ENCODE data around the gene SUSD2. TPM values are rescaled to one million over a fixed set of nuclear protein-coding genes. Genes with fewer than 3 reads are reported as not detected.

The SUSD2 gene
- total RNA-seq, 1 donor from 2014 or later = 1.4 TPM

GRCh38 chr22:24217384-24217783, 36.1 kb downstream of the SUSD2 start:
- ATAC-seq = no peak

GRCh38 chr22:24219750-24220149, 38.5 kb downstream of the SUSD2 start:
- ATAC-seq = no peak

GRCh38 chr22:24224468-24224867, 43.2 kb downstream of the SUSD2 start:
- no peak for ATAC-seq

GRCh38 chr22:24225044-24225601, 43.8 kb downstream of the SUSD2 start:
- ATAC-seq = no peak

DNA sequence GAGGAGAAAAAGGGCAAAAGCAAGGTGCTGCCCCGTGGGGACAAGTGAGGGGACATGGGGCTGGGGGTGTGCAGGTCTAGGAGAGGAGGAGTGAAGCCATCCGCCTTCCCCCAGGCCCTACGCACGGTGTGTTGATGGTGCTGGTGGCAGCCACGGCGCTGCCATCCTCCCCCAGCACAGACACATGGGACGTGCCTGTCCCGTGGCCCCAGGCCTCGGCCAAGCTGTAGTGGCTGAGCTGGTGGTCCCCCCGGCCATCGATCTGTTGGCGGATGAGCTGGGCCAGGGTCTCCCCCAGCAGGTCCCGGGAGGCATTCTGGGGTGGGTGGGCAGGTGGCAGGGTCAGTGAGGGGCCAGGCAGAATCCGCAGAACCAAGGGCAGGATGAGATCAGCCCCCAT, 44.7 kb downstream of the SUSD2 start:
- no peak for ATAC-seq

DNA sequence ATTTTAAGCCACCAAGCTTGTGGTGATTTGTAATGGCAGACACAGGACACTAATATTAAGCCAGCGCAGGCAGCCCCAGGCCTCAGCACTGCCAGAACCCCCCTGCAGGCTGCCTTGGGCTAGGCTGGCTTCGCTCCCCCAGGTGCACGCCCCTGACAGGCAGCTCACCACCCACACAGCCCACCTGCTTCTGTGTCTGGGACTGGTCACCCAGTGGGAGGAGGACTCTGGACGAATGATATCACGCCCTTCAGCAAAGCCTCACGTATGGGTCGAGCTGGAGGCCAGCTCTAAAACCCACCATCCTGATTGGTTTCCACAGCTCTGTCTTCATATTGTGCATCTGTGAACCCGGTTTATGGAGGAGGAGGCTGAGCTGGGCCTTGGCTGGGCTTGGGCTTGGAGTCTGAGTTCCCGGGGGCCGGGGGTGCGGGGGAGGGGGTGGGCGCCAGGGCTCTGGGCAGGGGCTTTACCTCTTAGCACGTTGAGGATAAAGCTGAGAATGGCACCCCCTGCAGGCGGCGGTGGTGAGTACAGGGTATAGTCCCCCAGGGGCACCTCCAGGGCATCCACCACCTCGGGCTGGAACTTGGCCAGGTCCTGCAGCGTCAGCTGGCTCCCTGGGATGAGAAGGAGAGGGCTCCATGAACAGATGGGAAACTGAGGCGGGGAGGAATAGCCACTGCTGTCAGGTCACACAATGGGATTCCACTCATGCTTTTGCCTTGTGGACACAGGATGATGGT, 49.8 kb downstream of the SUSD2 start:
- ATAC-seq = no peak

DNA sequence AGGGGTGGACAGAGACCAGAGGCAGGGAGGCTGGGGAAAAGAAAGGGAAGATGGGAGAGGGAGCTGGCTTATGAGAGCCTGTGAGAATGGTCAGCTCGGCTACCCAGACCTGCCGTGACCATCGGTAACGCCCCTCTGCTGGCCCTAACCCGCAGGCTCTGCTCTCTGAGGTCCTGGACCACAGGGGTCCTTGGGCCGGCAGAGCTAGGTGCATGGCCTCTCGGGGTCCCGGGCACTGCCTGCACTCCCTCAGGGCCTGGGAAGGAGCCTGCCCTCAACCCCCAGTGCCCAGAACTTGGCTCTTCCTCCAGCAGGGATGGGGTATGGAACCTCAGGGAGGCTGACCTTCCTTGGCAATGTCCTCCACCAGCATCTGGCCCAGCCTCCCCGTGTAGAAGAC, 50.4 kb downstream of the SUSD2 start:
- no peak for ATAC-seq

GRCh38 chr22:24232124-24232523, 50.8 kb downstream of the SUSD2 start:
- ATAC-seq = peak; percentile 8

DNA sequence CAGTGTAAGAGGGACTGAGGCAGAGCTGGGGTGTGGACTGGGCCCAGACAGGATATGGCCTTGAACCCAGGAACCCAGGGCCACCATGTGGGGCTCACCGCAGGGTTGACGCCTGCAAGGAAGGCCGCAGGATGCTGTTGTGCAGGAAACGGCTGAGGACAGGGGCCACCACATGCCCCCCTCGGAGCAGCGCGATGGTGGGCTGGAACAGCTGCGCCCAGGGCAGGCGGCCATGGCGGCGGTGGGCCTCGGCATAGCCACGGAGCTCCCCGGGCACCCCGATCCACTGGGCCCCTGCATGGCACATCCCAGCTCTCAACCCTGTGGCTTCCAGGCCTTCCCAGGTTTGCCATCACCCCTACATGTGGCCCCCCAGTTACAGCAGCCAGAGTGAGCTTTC, 51.4 kb downstream of the SUSD2 start:
- ATAC-seq = peak; percentile 12

GRCh38 chr22:24233235-24233634, 51.9 kb downstream of the SUSD2 start:
- ATAC-seq = peak; percentile 14

- no peak for ATAC-seq
These were observed 52.5 kb downstream of the SUSD2 start for GRCh38 chr22:24233816-24234215.

DNA sequence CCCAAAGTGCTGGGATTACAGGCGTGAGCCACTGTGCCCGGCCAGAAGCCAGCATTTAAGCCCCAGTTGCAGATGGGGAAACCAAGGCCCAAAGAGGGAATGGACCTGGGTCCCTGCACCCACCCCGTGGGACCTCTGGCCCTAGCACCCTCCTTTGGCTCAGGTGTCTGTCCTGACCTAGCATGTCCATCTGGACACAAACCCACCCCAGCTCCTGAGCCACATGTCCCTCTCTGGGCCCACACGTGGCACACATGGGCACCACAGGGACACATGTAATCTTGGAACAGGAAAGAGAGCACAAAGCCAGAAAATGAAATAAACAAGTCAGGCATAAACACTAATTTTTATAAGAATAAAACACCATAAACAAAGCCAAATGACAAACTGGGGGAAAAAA, 54.0 kb downstream of the SUSD2 start:
- no peak for ATAC-seq

GRCh38 chr22:24236656-24237055, 55.4 kb downstream of the SUSD2 start:
- ATAC-seq = no peak

- peak; percentile 34 for ATAC-seq
These were observed 56.9 kb downstream of the SUSD2 start for GRCh38 chr22:24238101-24238694.

Other genes starting within 250 kb of the SUSD2 start
- 6.5 TPM for gene GSTT2B, start 220.3 kb upstream of the SUSD2 start, total RNA-seq
- gene DDTL, start 214.6 kb upstream of the SUSD2 start, total RNA-seq = 1.7 TPM
- 165 TPM for gene DDT, start 207.0 kb upstream of the SUSD2 start, total RNA-seq
- 1.1 TPM for gene GSTT2, start 201.4 kb upstream of the SUSD2 start, total RNA-seq
- gene GSTT4, start 176.0 kb upstream of the SUSD2 start, total RNA-seq = not detected
- gene CABIN1, start 170.2 kb upstream of the SUSD2 start, total RNA-seq = 25.3 TPM
- 5.0 TPM for gene GGT5, start 63.6 kb downstream of the SUSD2 start, total RNA-seq
- gene SPECC1L, start 89.3 kb downstream of the SUSD2 start, total RNA-seq = 33.4 TPM
- gene ADORA2A, start 246.1 kb downstream of the SUSD2 start, total RNA-seq = not detected